ENCODE results near the gene CPNE5. TPM values are rescaled to one million over a fixed set of nuclear protein-coding genes. Genes with fewer than 3 reads are reported as not detected.

Gene CPNE5
- total RNA-seq, 1 experiment from 2014 or later: 0.44 TPM

- H3K36me3 ChIP-seq (ENCODE audit: control insufficient read depth, insufficient read depth, low read length): no peaks in the 10 kb centered on the region
- no peaks in the 10 kb centered on the region for H3K9me3 ChIP-seq (ENCODE audit: control insufficient read depth, insufficient read depth, low read depth, low read length)
- TF ChIP-seq CTCF (IDR thresholded peaks at IDR 0.05) (no peak), POLR2AphosphoS5 (IDR thresholded peaks at IDR 0.05; ENCODE audit: low read depth, low read length) (no peak), REST (IDR thresholded peaks at IDR 0.05; ENCODE audit: insufficient read depth in 1 of 2, low read depth in 2 of 2, low read length in 1 of 2) (no peak), TCF7L2 (IDR thresholded peaks at IDR 0.05; ENCODE audit: low read depth, low read length) (no peak), SIN3A (IDR thresholded peaks at IDR 0.05; ENCODE audit: borderline replicate concordance, insufficient read depth, low read depth, low read length) (no peak)
- DNase-seq (ENCODE audit: low read depth, low spot score) (no peak), ATAC-seq (no peak)
- BruUV-seq (replicated peaks): no TSS peak
- ChIA-PET POLR2A (no interaction called here), CTCF (no interaction called here)
- H3K27me3 ChIP-seq (ENCODE audit: control insufficient read depth, insufficient read depth, low read length): no peaks in the 10 kb centered on the region
- in situ Hi-C loops (cut with HindIII; ENCODE audit: low pct_unique_long_range_greater_than_20kb, low sequenced_read_pairs) (no loop called here), intact Hi-C loops (cut with micrococcal nuclease; ENCODE audit: unreplicated experiment) (no loop called here)
- H3K27ac ChIP-seq (ENCODE audit: low read length): no peak overlapping the region
- H3K4me3 ChIP-seq (ENCODE audit: low read depth in 2 of 2, low read length in 2 of 2): no peak overlapping the region
- no peaks in the 10 kb centered on the region for H3K4me1 ChIP-seq (ENCODE audit: control insufficient read depth, insufficient read depth, low read length)
Observed at GRCh38 chr6:36714511-36714910, 124.7 kb downstream of the CPNE5 start.

GRCh38 chr6:36713846-36714245 lies 125.4 kb downstream of the CPNE5 start:
- in situ Hi-C loops (cut with HindIII; ENCODE audit: low pct_unique_long_range_greater_than_20kb, low sequenced_read_pairs) (no loop called here), intact Hi-C loops (cut with micrococcal nuclease; ENCODE audit: unreplicated experiment) (no loop called here)
- BruUV-seq (replicated peaks): no TSS peak
- Histone ChIP-seq H3K36me3 (ENCODE audit: control insufficient read depth, insufficient read depth, low read length) (no peaks in the 10 kb centered on the region), H3K27me3 (ENCODE audit: control insufficient read depth, insufficient read depth, low read length) (no peaks in the 10 kb centered on the region), H3K4me3 (ENCODE audit: low read depth in 2 of 2, low read length in 2 of 2) (no peak overlapping the region), H3K27ac (ENCODE audit: low read length) (no peak overlapping the region), H3K9me3 (ENCODE audit: control insufficient read depth, insufficient read depth, low read depth, low read length) (no peaks in the 10 kb centered on the region), H3K4me1 (ENCODE audit: control insufficient read depth, insufficient read depth, low read length) (no peaks in the 10 kb centered on the region)
- ChIA-PET POLR2A (interaction anchor here (0.5 kb wide), 1 partner anchor 233 kb away, joined by 3 read pairs; no protein-coding TSS in a partner anchor), CTCF (no interaction called here)
- DNase-seq (ENCODE audit: low read depth, low spot score) (no peak), ATAC-seq (no peak)
- TF ChIP-seq CTCF (IDR thresholded peaks at IDR 0.05) (no peak), REST (IDR thresholded peaks at IDR 0.05; ENCODE audit: insufficient read depth in 1 of 2, low read depth in 2 of 2, low read length in 1 of 2) (no peak), SIN3A (IDR thresholded peaks at IDR 0.05; ENCODE audit: borderline replicate concordance, insufficient read depth, low read depth, low read length) (no peak), POLR2AphosphoS5 (IDR thresholded peaks at IDR 0.05; ENCODE audit: low read depth, low read length) (no peak), TCF7L2 (IDR thresholded peaks at IDR 0.05; ENCODE audit: low read depth, low read length) (no peak)

All from Panc1 (cell line).